GM12865 (cell line): ENCODE measurements around the gene ATRAID.

Experiments used
- DNase-seq: peaks from one replicate; pipeline ENCODE4 v3.0.0; 2010; ENCODE audit warnings: low read depth
- H3K4me3 ChIP-seq: 2 replicates; pipeline ENCODE4 v1.5.1; 2011; ENCODE audit warnings: mild to moderate bottlenecking, low read depth, low read length, control low read depth
- TF ChIP-seq, protein P1 (sequence below): IDR thresholded peaks from 2 replicates; pipeline ENCODE4 v1.5.1; 2011; ENCODE audit warnings: low read length, control low read depth, low read depth, inconsistent platforms; ENCODE audit not compliant: insufficient read depth; ENCODE audit errors: missing control alignments

The ATRAID gene

DNA sequence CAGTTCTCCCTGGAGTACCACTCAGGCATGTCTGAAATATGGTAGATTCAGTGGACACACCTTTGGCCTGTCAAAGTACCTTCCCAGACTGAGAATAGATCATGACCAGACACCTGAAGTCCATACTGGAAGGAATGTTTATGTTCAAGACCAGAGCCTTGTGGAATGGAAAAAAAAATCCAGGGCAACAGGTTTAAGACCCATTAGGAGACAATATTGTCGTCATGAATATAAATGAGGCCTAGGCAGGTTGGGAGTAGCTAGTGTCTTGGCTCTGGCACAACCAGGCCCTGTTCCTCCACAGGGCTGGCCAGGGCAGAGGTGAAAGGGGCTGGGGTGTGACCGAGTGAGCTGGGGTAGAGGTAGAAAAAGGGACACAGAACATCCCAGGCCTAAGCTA is 13.2 kb upstream of the ATRAID start:
- no peak overlapping the region for H3K4me3 ChIP-seq
- no peak for DNase-seq
- TF ChIP-seq, protein P1, sequence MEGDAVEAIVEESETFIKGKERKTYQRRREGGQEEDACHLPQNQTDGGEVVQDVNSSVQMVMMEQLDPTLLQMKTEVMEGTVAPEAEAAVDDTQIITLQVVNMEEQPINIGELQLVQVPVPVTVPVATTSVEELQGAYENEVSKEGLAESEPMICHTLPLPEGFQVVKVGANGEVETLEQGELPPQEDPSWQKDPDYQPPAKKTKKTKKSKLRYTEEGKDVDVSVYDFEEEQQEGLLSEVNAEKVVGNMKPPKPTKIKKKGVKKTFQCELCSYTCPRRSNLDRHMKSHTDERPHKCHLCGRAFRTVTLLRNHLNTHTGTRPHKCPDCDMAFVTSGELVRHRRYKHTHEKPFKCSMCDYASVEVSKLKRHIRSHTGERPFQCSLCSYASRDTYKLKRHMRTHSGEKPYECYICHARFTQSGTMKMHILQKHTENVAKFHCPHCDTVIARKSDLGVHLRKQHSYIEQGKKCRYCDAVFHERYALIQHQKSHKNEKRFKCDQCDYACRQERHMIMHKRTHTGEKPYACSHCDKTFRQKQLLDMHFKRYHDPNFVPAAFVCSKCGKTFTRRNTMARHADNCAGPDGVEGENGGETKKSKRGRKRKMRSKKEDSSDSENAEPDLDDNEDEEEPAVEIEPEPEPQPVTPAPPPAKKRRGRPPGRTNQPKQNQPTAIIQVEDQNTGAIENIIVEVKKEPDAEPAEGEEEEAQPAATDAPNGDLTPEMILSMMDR: no peak

DNA sequence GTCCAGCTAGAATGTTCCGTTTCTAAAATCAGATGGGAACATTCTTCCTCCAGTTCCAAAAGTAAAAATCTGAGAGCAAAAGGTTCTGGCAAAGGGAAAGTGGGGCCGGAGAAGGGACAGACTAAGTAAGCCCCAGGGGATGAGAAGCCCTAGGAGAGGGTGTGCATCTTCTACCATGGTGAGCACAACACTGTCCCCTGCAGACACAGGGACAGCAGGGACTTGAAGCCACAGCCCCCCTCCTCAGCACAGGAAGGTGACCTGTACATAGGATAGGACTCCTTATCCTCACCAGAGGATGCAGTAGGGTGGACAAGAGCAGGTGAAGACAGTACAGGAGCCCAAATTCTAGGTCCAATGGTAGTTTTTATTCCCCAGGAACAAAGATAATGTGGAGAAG is 12.6 kb upstream of the ATRAID start:
- TF ChIP-seq, protein P1: no peak
- no peak for DNase-seq

DNA sequence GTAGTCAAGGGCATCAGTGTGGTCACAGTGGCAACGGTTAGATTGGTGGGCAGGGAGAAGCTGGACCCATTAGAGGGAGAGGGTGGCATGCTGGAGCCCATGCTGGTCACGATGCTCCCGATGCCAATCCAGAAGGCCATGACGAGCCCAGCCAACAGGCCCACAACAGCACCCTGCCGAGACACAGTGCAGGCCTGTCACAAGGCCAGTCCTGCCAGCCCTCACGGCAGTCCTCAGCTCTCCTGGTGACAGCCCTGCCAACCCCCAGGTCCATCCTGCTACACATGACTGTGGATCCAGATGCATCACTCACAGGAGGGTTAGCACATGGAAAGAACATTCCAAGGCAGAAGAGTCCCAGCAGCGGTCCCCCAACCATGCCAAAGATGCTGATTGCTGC is 10.2 kb upstream of the ATRAID start:
- H3K4me3 ChIP-seq: no peak overlapping the region
- TF ChIP-seq, protein P1: no peak
- no peak for DNase-seq

More for the DNA sequence above, 12.6 kb upstream of the ATRAID start:
- H3K4me3 ChIP-seq: no peak overlapping the region

DNA sequence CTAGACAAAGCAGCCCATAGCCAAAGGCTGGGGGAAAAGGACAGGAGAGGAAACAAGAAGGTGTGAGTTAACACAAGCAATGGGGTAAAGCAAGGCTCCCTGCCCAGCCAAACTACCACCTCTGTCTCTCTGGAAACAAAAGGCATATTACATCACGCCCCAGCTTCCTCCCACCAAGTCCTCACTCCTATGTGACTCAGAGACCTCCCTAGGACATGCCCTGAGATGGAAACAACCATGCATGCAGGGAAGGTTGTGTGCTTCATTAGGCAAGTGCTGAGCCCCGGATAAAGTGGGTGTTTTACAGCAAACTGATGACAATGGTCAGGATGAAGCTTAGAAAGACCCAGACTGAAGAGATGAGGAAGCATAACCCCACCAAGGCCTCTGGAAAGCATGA is 9.0 kb upstream of the ATRAID start:
- TF ChIP-seq, protein P1: no peak
- DNase-seq: no peak
- H3K4me3 ChIP-seq: no peak overlapping the region

DNA sequence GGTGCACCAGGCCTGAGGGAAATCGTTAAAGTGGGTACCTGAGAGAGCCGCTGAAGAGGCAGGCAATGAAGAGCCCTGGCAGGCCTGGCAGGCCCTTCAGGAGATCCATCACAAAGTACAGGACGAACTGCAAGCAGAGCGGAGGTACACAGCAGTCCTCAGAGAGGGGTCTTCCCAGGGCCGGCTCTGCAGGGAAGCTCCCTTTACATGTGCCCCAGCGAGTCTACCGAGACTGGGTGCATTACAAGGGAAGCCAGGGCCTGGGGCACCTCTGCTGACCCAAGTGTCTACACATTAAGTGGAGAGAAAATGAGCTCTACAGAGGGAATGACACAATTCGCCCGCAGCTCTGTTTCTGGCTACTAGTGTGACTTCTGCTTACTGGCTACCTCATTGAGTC is 8.1 kb upstream of the ATRAID start:
- no peak for DNase-seq

DNA sequence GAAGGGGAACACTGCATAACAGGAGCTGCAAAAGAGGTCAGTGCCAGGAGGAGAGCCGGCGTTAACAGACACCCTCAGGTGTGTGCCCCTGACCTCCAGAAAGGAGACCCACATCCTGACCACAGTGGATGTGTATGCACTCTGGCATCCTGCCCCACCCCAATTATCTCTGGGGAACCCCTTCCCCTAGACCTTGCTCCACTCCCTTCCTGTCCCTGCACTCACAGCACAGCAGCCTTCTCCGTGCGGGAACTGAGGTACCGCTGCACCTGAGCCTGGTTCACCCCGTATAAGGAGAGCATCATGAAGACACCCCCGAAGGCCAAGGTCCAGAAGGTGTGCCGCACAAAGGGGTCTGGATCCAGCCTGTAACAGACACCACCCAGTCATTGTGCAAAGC is 7.3 kb upstream of the ATRAID start:
- no peak for DNase-seq
- TF ChIP-seq, protein P1: no peak
- H3K4me3 ChIP-seq: no peak overlapping the region

More for the DNA sequence above, 8.1 kb upstream of the ATRAID start:
- no peak overlapping the region for H3K4me3 ChIP-seq
- TF ChIP-seq, protein P1: no peak

DNA sequence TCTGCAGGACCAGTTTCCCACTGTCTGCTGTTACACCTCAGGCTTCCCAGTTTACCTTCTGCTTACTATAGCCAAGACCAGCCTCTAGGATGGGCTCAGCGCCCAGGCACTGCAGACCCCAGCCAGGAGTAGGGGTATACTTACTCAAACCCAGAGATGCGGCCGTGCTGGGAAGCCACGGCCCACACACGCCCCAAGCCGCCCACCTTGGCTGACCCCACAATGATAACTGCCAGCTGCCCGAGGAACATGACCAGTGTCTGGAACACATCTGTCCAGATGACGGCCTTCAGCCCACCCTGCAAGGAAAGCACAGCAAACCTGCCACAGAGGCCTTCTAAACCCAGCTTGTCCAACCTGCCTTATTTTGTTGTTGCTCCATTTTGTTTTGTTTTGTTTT is 6.6 kb upstream of the ATRAID start:
- no peak for DNase-seq
- no peak overlapping the region for H3K4me3 ChIP-seq
- TF ChIP-seq, protein P1: no peak
